Natural killer cell (primary cell): ENCODE data around the gene VWA5B2. TPM values are rescaled to one million over a fixed set of nuclear protein-coding genes. Genes with fewer than 3 reads are reported as not detected.

Experiments used
- ATAC-seq, 3 donors: fragments of 150-1000 bp in 2 of 3; fragments of 200-7000 bp in 1 of 3; cut with Tn5 transposase; 1 replicate in 1 of 3; 2 replicates in 2 of 3; pipeline ENCODE4 v1.10.0; 2021; ENCODE audit warnings: mild to moderate bottlenecking in 2 of 3, moderate library complexity in 2 of 3
- DNase-seq, 2 donors: peaks; one replicate each; pipeline versions ENCODE4 v3.0.0 to v3.0.0-alpha.2; 2013 to 2021; ENCODE audit warnings: mixed read lengths in 1 of 2
- H3K27ac ChIP-seq: one replicate; pipeline ENCODE4 v1.5.1; 2013; ENCODE audit warnings: mild to moderate bottlenecking, low read length
- H3K27me3 ChIP-seq: one replicate; pipeline ENCODE4 v1.6.1; 2013; ENCODE audit warnings: low read length; ENCODE audit not compliant: control insufficient read depth, insufficient read depth
- H3K36me3 ChIP-seq: one replicate; pipeline ENCODE4 v1.6.1; 2013; ENCODE audit warnings: low read length; ENCODE audit not compliant: control insufficient read depth, insufficient read depth
- H3K4me1 ChIP-seq: one replicate; pipeline ENCODE4 v1.6.1; 2013; ENCODE audit warnings: low read length; ENCODE audit not compliant: control insufficient read depth, insufficient read depth
- H3K4me3 ChIP-seq: one replicate; pipeline ENCODE4 v1.5.1; 2013; ENCODE audit warnings: low read length
- H3K9me3 ChIP-seq: one replicate; pipeline ENCODE4 v1.6.1; 2013; ENCODE audit warnings: low read length; ENCODE audit not compliant: control insufficient read depth, insufficient read depth
- H3K27ac Mint-ChIP-seq, 2 donors: one replicate each; pipeline ENCODE4 v1.8.0; 2022; ENCODE audit warnings: mild to moderate bottlenecking in 2 of 2, mixed read lengths in 2 of 2, moderate library complexity in 1 of 2
- H3K27me3 Mint-ChIP-seq, 2 donors: one replicate each; pipeline ENCODE4 v1.8.0; 2022; ENCODE audit warnings: low read depth in 2 of 2, mixed read lengths in 2 of 2
- H3K36me3 Mint-ChIP-seq: one replicate; pipeline ENCODE4 v1.8.0; 2022; ENCODE audit warnings: mixed read lengths
- H3K4me1 Mint-ChIP-seq, 2 donors: one replicate each; pipeline ENCODE4 v1.8.0; 2022; ENCODE audit warnings: mixed read lengths in 2 of 2
- H3K4me3 Mint-ChIP-seq: one replicate; pipeline ENCODE4 v1.8.0; 2022; ENCODE audit warnings: mild to moderate bottlenecking, moderate library complexity, mixed read lengths
- H3K9me3 Mint-ChIP-seq, 2 donors: one replicate each; pipeline ENCODE4 v1.8.0; 2022; ENCODE audit warnings: mixed read lengths in 2 of 2
- CTCF ChIP-seq: fragments of 200-600 bp; IDR thresholded peaks from one replicate; pipeline ENCODE4 v1.8.0; 2022; ENCODE audit warnings: antibody characterized with exemption
- WGBS: methylation state at CpG from one replicate; pipeline ENCODE4 v1.1.7; 2013; ENCODE audit warnings: missing lambda C conversion rate; ENCODE audit not compliant: insufficient coverage; 5-methylcytosine and 5-hydroxymethylcytosine counted together
- intact Hi-C: fragments of 100-400 bp; cut with micrococcal nuclease; formaldehyde crosslinking; loops from one replicate; pipeline ENCODE4 v1.14.2; 2022
- total RNA-seq, 4 donors: library from RNA; stranded (reverse); fragments of 120-200 nt in 1 of 4; gene quantifications; one replicate each; pipeline versions ENCODE4 v1.2.3 to v1.2.4, GENCODE V29; 2013 to 2022

The VWA5B2 gene
- total RNA-seq, 3 donors from 2014 or later (not counting 1 experiment from before 2014, with no cell fraction given), result 0.14 to 0.23 TPM; not detected in 1

- TF ChIP-seq CTCF, result no peak
- H3K4me3 Mint-ChIP-seq, result no peak overlapping the region
Observed at GRCh38 chr3:184218814-184219213, 10.6 kb upstream of the VWA5B2 start.

DNA sequence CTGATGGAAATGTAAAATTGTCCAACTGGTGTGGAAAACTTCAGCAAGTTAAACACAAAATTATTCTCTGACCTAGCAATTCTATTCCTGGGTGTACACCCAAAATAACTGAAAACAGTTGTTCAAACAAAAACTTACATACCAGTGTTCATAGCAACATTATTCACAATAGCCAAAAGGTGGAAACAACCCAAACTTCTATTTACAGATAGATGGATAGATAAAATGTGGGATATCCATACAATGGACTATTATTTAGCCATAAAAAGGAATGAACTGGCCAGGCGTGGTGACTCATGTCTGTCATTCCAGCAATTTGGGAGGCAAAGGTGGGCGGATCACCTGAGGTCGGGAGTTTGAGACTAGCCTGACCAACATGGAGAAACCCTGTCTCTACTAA, 6.9 kb upstream of the VWA5B2 start:
- DNase-seq, result no peak
- no peak overlapping the region for H3K4me3 Mint-ChIP-seq
- Histone ChIP-seq H3K27me3 (no peaks in the 10 kb centered on the region), H3K36me3 (no peaks in the 10 kb centered on the region), H3K27ac (no peak overlapping the region), H3K4me1 (no peaks in the 10 kb centered on the region), H3K9me3 (no peaks in the 10 kb centered on the region), H3K4me3 (no peak overlapping the region)
- no peaks in the 10 kb centered on the region for H3K36me3 Mint-ChIP-seq
- ATAC-seq, result no peak
- no peaks in the 10 kb centered on the region for H3K4me1 Mint-ChIP-seq
- H3K27ac Mint-ChIP-seq, result no peak overlapping the region
- intact Hi-C loops, result no loop called here
- TF ChIP-seq CTCF, result no peak
- WGBS, result 78% methylated on average over 1 of the region's 3 CpGs
- H3K27me3 Mint-ChIP-seq, result peaks cover 18 to 27% of the 10 kb centered on the region in 2 donors
- H3K9me3 Mint-ChIP-seq, result no peaks in the 10 kb centered on the region

More at GRCh38 chr3:184218814-184219213, 10.6 kb upstream of the VWA5B2 start:
- WGBS, result 93% methylated on average over 1 of the region's 4 CpGs
- Mint-ChIP-seq H3K27ac (no peak overlapping the region), H3K36me3 (no peaks in the 10 kb centered on the region), H3K9me3 (no peaks in the 10 kb centered on the region), H3K27me3 (peaks cover 7 to 15% of the 10 kb centered on the region in 2 donors), H3K4me1 (no peaks in the 10 kb centered on the region)
- Histone ChIP-seq H3K36me3 (no peaks in the 10 kb centered on the region), H3K27ac (no peak overlapping the region), H3K27me3 (no peaks in the 10 kb centered on the region), H3K9me3 (no peaks in the 10 kb centered on the region), H3K4me1 (no peaks in the 10 kb centered on the region), H3K4me3 (no peak overlapping the region)
- ATAC-seq, result no peak
- no peak for DNase-seq
- intact Hi-C loops, result no loop called here

- Histone ChIP-seq H3K9me3 (no peaks in the 10 kb centered on the region), H3K27ac (no peak overlapping the region), H3K27me3 (peaks cover 3% of the 10 kb centered on the region), H3K4me1 (peaks cover 3% of the 10 kb centered on the region), H3K36me3 (no peaks in the 10 kb centered on the region), H3K4me3 (no peak overlapping the region)
- no peak for TF ChIP-seq CTCF
- peaks cover 18 to 33% of the 10 kb centered on the region in 2 donors for H3K27me3 Mint-ChIP-seq
- WGBS, result 95% methylated on average over 3 of the region's 3 CpGs
- no peak for DNase-seq
- H3K9me3 Mint-ChIP-seq, result no peaks in the 10 kb centered on the region
- H3K4me1 Mint-ChIP-seq, result peaks cover 0 to 4% of the 10 kb centered on the region in 2 donors
- H3K36me3 Mint-ChIP-seq, result no peaks in the 10 kb centered on the region
- H3K4me3 Mint-ChIP-seq, result no peak overlapping the region
- ATAC-seq, result no peak
- no peak overlapping the region for H3K27ac Mint-ChIP-seq
- intact Hi-C loops, result no loop called here
Observed at GRCh38 chr3:184223946-184224345, 5.4 kb upstream of the VWA5B2 start.

DNA sequence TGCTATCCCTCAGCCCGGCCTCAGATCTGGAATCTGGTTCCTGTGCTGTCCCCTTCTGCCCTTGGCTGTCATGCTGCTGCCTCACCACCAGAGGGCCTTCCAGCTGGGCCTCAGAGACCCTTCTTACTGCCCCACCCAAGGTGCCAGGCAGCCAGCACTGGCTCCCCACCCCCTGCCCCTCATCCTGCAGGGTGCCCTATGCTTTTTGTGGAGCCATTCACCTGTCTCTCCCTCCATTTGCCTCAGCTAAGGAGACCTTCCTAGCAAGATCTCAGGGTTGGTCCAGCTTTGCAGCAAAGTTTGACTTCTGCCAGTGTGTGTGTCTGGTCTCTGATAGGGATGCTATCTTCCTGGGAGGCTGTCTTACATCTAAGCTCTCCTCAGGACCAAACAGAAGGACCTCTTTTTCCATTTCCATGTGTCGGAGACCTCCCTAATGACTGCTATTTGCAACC, 1.9 kb upstream of the VWA5B2 start:
- peak; percentile 89 for TF ChIP-seq CTCF
- Histone ChIP-seq H3K4me1 (peaks cover 19% of the 10 kb centered on the region), H3K36me3 (no peaks in the 10 kb centered on the region), H3K27me3 (peaks cover 20% of the 10 kb centered on the region), H3K27ac (no peak overlapping the region), H3K4me3 (no peak overlapping the region), H3K9me3 (no peaks in the 10 kb centered on the region)
- Mint-ChIP-seq H3K36me3 (peaks cover 7% of the 10 kb centered on the region), H3K4me1 (peaks cover 10 to 13% of the 10 kb centered on the region in 2 donors), H3K27me3 (peaks cover 34 to 48% of the 10 kb centered on the region in 2 donors), H3K4me3 (peak overlapping the region; percentile 0), H3K27ac (no peak overlapping the region), H3K9me3 (no peaks in the 10 kb centered on the region)
- DNase-seq (peak; percentile 36 to 78), ATAC-seq (peak; percentile 43 to 45 (median 44))
- intact Hi-C loops, result loop anchor here (1.0 to 2.0 kb wide), 2 partner anchors 23 to 61 kb away; no protein-coding TSS in a partner anchor
- WGBS, result 53% methylated on average over 2 of the region's 2 CpGs
